ENCODE measurements around the gene ADAM17. TPM values are rescaled to one million over a fixed set of nuclear protein-coding genes. Genes with fewer than 3 reads are reported as not detected.

Gene ADAM17
- total and polyA plus RNA-seq, 2 of the 13 experiments (the other 11 are each of a cell fraction or from before 2014, with no cell fraction given): 6.5 to 33.4 TPM

GRCh38 chr2:9473985-9474360 is 81.7 kb downstream of the ADAM17 start (continued):
- TF ChIP-seq, protein P1, sequence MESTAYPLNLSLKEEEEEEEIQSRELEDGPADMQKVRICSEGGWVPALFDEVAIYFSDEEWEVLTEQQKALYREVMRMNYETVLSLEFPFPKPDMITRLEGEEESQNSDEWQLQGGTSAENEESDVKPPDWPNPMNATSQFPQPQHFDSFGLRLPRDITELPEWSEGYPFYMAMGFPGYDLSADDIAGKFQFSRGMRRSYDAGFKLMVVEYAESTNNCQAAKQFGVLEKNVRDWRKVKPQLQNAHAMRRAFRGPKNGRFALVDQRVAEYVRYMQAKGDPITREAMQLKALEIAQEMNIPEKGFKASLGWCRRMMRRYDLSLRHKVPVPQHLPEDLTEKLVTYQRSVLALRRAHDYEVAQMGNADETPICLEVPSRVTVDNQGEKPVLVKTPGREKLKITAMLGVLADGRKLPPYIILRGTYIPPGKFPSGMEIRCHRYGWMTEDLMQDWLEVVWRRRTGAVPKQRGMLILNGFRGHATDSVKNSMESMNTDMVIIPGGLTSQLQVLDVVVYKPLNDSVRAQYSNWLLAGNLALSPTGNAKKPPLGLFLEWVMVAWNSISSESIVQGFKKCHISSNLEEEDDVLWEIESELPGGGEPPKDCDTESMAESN (CRISPR knock-in tag; conservative IDR thresholded peaks at IDR 0.05): no peak
- TF ChIP-seq ELF4 (CRISPR knock-in tag; IDR thresholded peaks at IDR 0.05; ENCODE audit: borderline replicate concordance): no peak
- TF ChIP-seq ZNF574 (CRISPR knock-in tag; IDR thresholded peaks at IDR 0.05): no peak
- TF ChIP-seq HOXD1 (CRISPR knock-in tag; IDR thresholded peaks at IDR 0.05): no peak
- no peak for TF ChIP-seq MED8 (CRISPR knock-in tag; IDR thresholded peaks at IDR 0.05; ENCODE audit: insufficient replicate concordance)
- TF ChIP-seq AHDC1 (CRISPR knock-in tag; IDR thresholded peaks at IDR 0.05; ENCODE audit: borderline replicate concordance): no peak
- no peak for TF ChIP-seq GATA4 (IDR thresholded peaks at IDR 0.05; ENCODE audit: borderline replicate concordance, low read depth)
- TF ChIP-seq ADNP (CRISPR knock-in tag; IDR thresholded peaks at IDR 0.05): no peak
- TF ChIP-seq GLMP (CRISPR knock-in tag; IDR thresholded peaks at IDR 0.05; ENCODE audit: borderline replicate concordance): no peak
- no peak for TF ChIP-seq SRSF1 (optimal IDR thresholded peaks at IDR 0.05; ENCODE audit: low read depth, low read length)
- TF ChIP-seq KDM2A (CRISPR knock-in tag; IDR thresholded peaks at IDR 0.05; ENCODE audit: borderline replicate concordance, low read depth): peak; percentile 51; the same call in 1 of the 2 replicates
- no peak for TF ChIP-seq E2F5 (CRISPR knock-in tag; conservative IDR thresholded peaks at IDR 0.05)
- TF ChIP-seq RARG (CRISPR knock-in tag; IDR thresholded peaks at IDR 0.05; ENCODE audit: low read depth): no peak
- no peak for TF ChIP-seq ZNF639 (CRISPR knock-in tag; conservative IDR thresholded peaks at IDR 0.05)
- TF ChIP-seq MEIS2 (CRISPR knock-in tag; IDR thresholded peaks at IDR 0.05): no peak
